H1 (cell line): ENCODE measurements around the gene TARBP2. TPM values are rescaled to one million over a fixed set of nuclear protein-coding genes. Genes with fewer than 3 reads are reported as not detected.

ENCODE experiments used
- CTCF ChIA-PET: fragments of 300-600 bp; sonication (Branson Sonifier 250); formaldehyde crosslinking; loops from one replicate; lab custom pipeline; 2021; ENCODE audit not compliant: partially characterized antibody; lab: Charles Lee
- POLR2A ChIA-PET: fragments of 300-600 bp; sonication (Branson Sonifier 250); formaldehyde crosslinking; loops from one replicate; lab custom pipeline; 2021; ENCODE audit warnings: inconsistent platforms; ENCODE audit not compliant: partially characterized antibody; lab: Charles Lee
- DNase-seq, 2 experiments: peaks; one replicate each; pipeline versions ENCODE4 v3.0.0 to v3.0.0-alpha.2; 2010 to 2022; ENCODE audit warnings: low spot score in 2 of 2, low read depth in 1 of 2, mixed read lengths in 1 of 2
- FAIRE-seq: peaks from 2 replicates; lab custom pipeline; 2011; peaks lifted over from hg19 to GRCh38; lab: Jason Lieb, UNC
- H2AFZ ChIP-seq: 2 replicates; pipeline ENCODE4 v1.8.1; 2012; ENCODE audit warnings: low read length, inconsistent platforms
- H2AK5ac ChIP-seq: 2 replicates; pipeline ENCODE4 v1.6.1; 2013; ENCODE audit warnings: low read depth, low read length
- H2BK120ac ChIP-seq: replicated peaks from 2 replicates; pipeline ENCODE3; 2013; ENCODE audit warnings: low read depth, low read length, inconsistent platforms
- H2BK12ac ChIP-seq: 2 replicates; pipeline ENCODE4 v1.6.1; 2013; ENCODE audit warnings: low read depth, low read length
- H2BK15ac ChIP-seq: 2 replicates; pipeline ENCODE4 v1.6.1; 2013; ENCODE audit warnings: low read length
- H2BK20ac ChIP-seq: 2 replicates; pipeline ENCODE4 v1.6.1; 2013; ENCODE audit warnings: low read length
- H2BK5ac ChIP-seq: 2 replicates; pipeline ENCODE4 v1.6.1; 2013; ENCODE audit warnings: low read depth, low read length
- H3K14ac ChIP-seq: 2 replicates; pipeline ENCODE4 v1.6.1; 2013; ENCODE audit warnings: inconsistent platforms; ENCODE audit not compliant: insufficient read length
- H3K18ac ChIP-seq: 2 replicates; pipeline ENCODE4 v1.6.1; 2013; ENCODE audit warnings: low read length; ENCODE audit errors: extremely low read depth
- H3K23ac ChIP-seq: 2 replicates; pipeline ENCODE4 v1.6.1; 2013; ENCODE audit warnings: inconsistent platforms; ENCODE audit not compliant: insufficient read length
- H3K23me2 ChIP-seq: 2 replicates; pipeline ENCODE4 v1.6.1; 2013; ENCODE audit warnings: low read depth, low read length
- H3K27ac ChIP-seq: 2 replicates; pipeline ENCODE4 v1.6.1; 2011; ENCODE audit warnings: low read depth, low read length, inconsistent platforms
- H3K27me3 ChIP-seq, 4 experiments: replicated peaks in 1 of 4; 1 replicate in 1 of 4; 2 replicates in 3 of 4; pipeline versions ENCODE4 v1.6.1 to v1.8.1; 2011 to 2013; ENCODE audit warnings: low read length in 3 of 4, mild to moderate bottlenecking in 3 of 4, inconsistent platforms in 2 of 4, mixed read lengths in 2 of 4, moderate library complexity in 1 of 4; ENCODE audit not compliant: control insufficient read depth in 3 of 4, insufficient read depth in 3 of 4; ENCODE audit errors: extremely low read depth in 1 of 4
- H3K36me3 ChIP-seq, 4 experiments: 2 replicates each; pipeline versions ENCODE4 v1.6.1 to v1.8.1; 2011 to 2013; ENCODE audit warnings: mild to moderate bottlenecking in 4 of 4, low read length in 3 of 4, moderate library complexity in 2 of 4, control low read depth in 1 of 4, inconsistent platforms in 1 of 4; ENCODE audit not compliant: insufficient read depth in 4 of 4, control insufficient read depth in 2 of 4
- H3K4ac ChIP-seq: replicated peaks from 2 replicates; pipeline ENCODE3; 2013; ENCODE audit warnings: low read length, low read depth, mixed read lengths, inconsistent platforms; ENCODE audit not compliant: insufficient read length
- H3K4me1 ChIP-seq, 4 experiments: replicated peaks in 1 of 4; 1 replicate in 1 of 4; 2 replicates in 3 of 4; pipeline versions ENCODE4 v1.6.1 to v1.8.1; 2011 to 2013; ENCODE audit warnings: low read length in 3 of 4, inconsistent platforms in 2 of 4, mixed read lengths in 1 of 4; ENCODE audit not compliant: insufficient read depth in 4 of 4, control insufficient read depth in 3 of 4
- H3K4me2 ChIP-seq, 2 experiments: 2 replicates each; pipeline versions ENCODE4 v1.6.1 to v1.8.1; 2011 to 2013; ENCODE audit warnings: low read depth in 2 of 2, low read length in 2 of 2, control low read depth in 1 of 2, inconsistent platforms in 1 of 2, mild to moderate bottlenecking in 1 of 2; ENCODE audit not compliant: insufficient read depth in 1 of 2
- H3K4me3 ChIP-seq, 4 experiments: fragments of 200-600, 300-600 bp in 1 of 4; sonication (generic), shearing (Covaris generic), sonication (Bioruptor Twin) in 1 of 4; 2 replicates each; pipeline versions ENCODE4 v1.5.1 to v1.8.1; 2011 to 2016; ENCODE audit warnings: low read length in 4 of 4, low read depth in 3 of 4, control low read depth in 2 of 4, inconsistent platforms in 2 of 4, mild to moderate bottlenecking in 2 of 4, mixed read lengths in 1 of 4, moderate library complexity in 1 of 4; ENCODE audit not compliant: insufficient read depth in 2 of 4; ENCODE audit errors: extremely low read depth in 1 of 4
- H3K56ac ChIP-seq: replicated peaks from 2 replicates; pipeline ENCODE3; 2013; ENCODE audit warnings: low read depth, mild to moderate bottlenecking, mixed read lengths, low read length, inconsistent platforms; ENCODE audit not compliant: insufficient read length
- H3K79me1 ChIP-seq: 2 replicates; pipeline ENCODE4 v1.6.1; 2013; ENCODE audit warnings: low read depth, low read length, control low read depth
- H3K79me2 ChIP-seq, 2 experiments: 2 replicates each; pipeline versions ENCODE4 v1.6.1 to v1.8.1; 2012 to 2013; ENCODE audit warnings: low read length in 2 of 2, mild to moderate bottlenecking in 2 of 2, inconsistent platforms in 1 of 2; ENCODE audit not compliant: insufficient read depth in 2 of 2, control insufficient read depth in 1 of 2
- H3K9ac ChIP-seq, 4 experiments: replicated peaks in 1 of 4; 1 replicate in 1 of 4; 2 replicates in 3 of 4; pipeline versions ENCODE4 v1.6.1 to v1.8.1; 2011 to 2013; ENCODE audit warnings: low read depth in 3 of 4, low read length in 3 of 4, control low read depth in 2 of 4, mild to moderate bottlenecking in 2 of 4, moderate library complexity in 2 of 4, inconsistent platforms in 1 of 4; ENCODE audit errors: extremely low read depth in 1 of 4
- H3K9me3 ChIP-seq, 2 experiments: 2 replicates each; pipeline versions ENCODE4 v1.6.1 to v1.8.1; 2012 to 2013; ENCODE audit warnings: mild to moderate bottlenecking in 2 of 2, moderate library complexity in 2 of 2, control low read depth in 1 of 2, inconsistent platforms in 1 of 2, low read depth in 1 of 2, low read length in 1 of 2, mixed read lengths in 1 of 2; ENCODE audit not compliant: insufficient read depth in 2 of 2
- H4K20me1 ChIP-seq, 2 experiments: replicated peaks in 1 of 2; 2 replicates each; pipeline versions ENCODE3 to v1.8.1; 2011 to 2013; ENCODE audit warnings: inconsistent platforms in 2 of 2, low read length in 2 of 2, mild to moderate bottlenecking in 1 of 2; ENCODE audit not compliant: insufficient read depth in 2 of 2, control insufficient read depth in 1 of 2
- H4K5ac ChIP-seq: 2 replicates; pipeline ENCODE4 v1.6.1; 2013; ENCODE audit warnings: low read length, low read depth, mixed read lengths, inconsistent platforms; ENCODE audit not compliant: insufficient read length
- H4K8ac ChIP-seq: 2 replicates; pipeline ENCODE4 v1.8.0; 2013; ENCODE audit warnings: mild to moderate bottlenecking, moderate library complexity, low read length, inconsistent platforms; ENCODE audit not compliant: insufficient read depth; ENCODE audit errors: extremely low read depth
- H4K91ac ChIP-seq: replicated peaks from 2 replicates; pipeline ENCODE3; 2013; ENCODE audit warnings: low read length, mixed read lengths, inconsistent platforms; ENCODE audit not compliant: insufficient read length
- CHD1 ChIP-seq: IDR thresholded peaks from 2 replicates; pipeline ENCODE4 v1.6.1; 2012; ENCODE audit warnings: low read depth, low read length, improper control_type of control experiment
- HDAC2 ChIP-seq, 2 experiments: fragments of 300-600 bp in 1 of 2; sonication (generic) in 1 of 2; IDR thresholded peaks; 2 replicates each; pipeline ENCODE4 v1.6.1; 2011 to 2012; ENCODE audit warnings: low read depth in 2 of 2, low read length in 2 of 2, mild to moderate bottlenecking in 2 of 2, moderate library complexity in 2 of 2, borderline replicate concordance in 1 of 2, inconsistent platforms in 1 of 2
- KDM1A ChIP-seq: fragments of 200-600, 300-600 bp; sonication (generic); IDR thresholded peaks from 2 replicates; pipeline ENCODE4 v1.7.1; 2016; ENCODE audit warnings: mild to moderate bottlenecking, low read length, borderline replicate concordance
- POLR2A ChIP-seq, 2 experiments: IDR thresholded peaks; 1 replicate in 1 of 2; 2 replicates in 1 of 2; pipeline ENCODE4 v1.6.1; 2011; ENCODE audit warnings: low read depth in 2 of 2, low read length in 2 of 2, mild to moderate bottlenecking in 2 of 2; ENCODE audit errors: control extremely low read depth in 1 of 2
- POLR2AphosphoS5 ChIP-seq: IDR thresholded peaks from 2 replicates; pipeline ENCODE4 v1.6.1; 2011; ENCODE audit warnings: low read depth, low read length
- POU5F1 ChIP-seq: IDR thresholded peaks from 2 replicates; pipeline ENCODE4 v1.6.1; 2011; ENCODE audit warnings: low read depth, mild to moderate bottlenecking, low read length, moderate library complexity
- RAD21 ChIP-seq, 2 experiments: IDR thresholded peaks in 1 of 2; conservative IDR thresholded peaks in 1 of 2; 2 replicates each; pipeline ENCODE4 v1.6.1; 2011; ENCODE audit warnings: low read depth in 2 of 2, low read length in 2 of 2, improper control_type of control experiment in 1 of 2, inconsistent platforms in 1 of 2, mild to moderate bottlenecking in 1 of 2, moderate library complexity in 1 of 2
- TBP ChIP-seq: IDR thresholded peaks from 2 replicates; pipeline ENCODE4 v1.6.1; 2011; ENCODE audit warnings: low read depth, low read length, improper control_type of control experiment
- WGBS, 2 experiments: shearing (Covaris generic) in 1 of 2; methylation state at CpG; one replicate each; pipeline versions ENCODE4 v1.1.6 to v1.1.7; 2013 to 2015; ENCODE audit warnings: low lambda C conversion rate in 2 of 2, mixed read lengths in 2 of 2, inconsistent platforms in 1 of 2, low coverage in 1 of 2, missing lambda C conversion rate in 1 of 2; ENCODE audit not compliant: insufficient replicate concordance in 2 of 2, insufficient coverage in 1 of 2, insufficient read length in 1 of 2; ENCODE audit errors: extremely low coverage in 1 of 2, missing lambda C conversion rate in 1 of 2; 5-methylcytosine and 5-hydroxymethylcytosine counted together
- polyA plus RNA-seq, 7 experiments: library from polyadenylated mRNA; depleted of rRNA in 3 of 7; stranded (reverse) in 5 of 7; unstranded in 2 of 7; fragments of >200 nt in 5 of 7; fragments of 200-250 nt in 2 of 7; gene quantifications; 1 replicate in 5 of 7; 2 replicates in 1 of 7; 4 replicates in 1 of 7; pipeline versions ENCODE4 v1.2.1 to v1.2.3, GENCODE V29; 2011 to 2013; ENCODE audit warnings: missing spikeins in 2 of 7, mixed read lengths in 2 of 7
- total RNA-seq: library from RNA; stranded (reverse); fragmentation: NEBNext Ultra II Directional; extraction: Animal tissue kit (Norgen Biotek cat#: 25700); gene quantifications from 2 replicates; pipeline ENCODE4 v1.2.1, GENCODE V29; 2021

TARBP2 gene
- total and polyA plus RNA-seq, 2 of the 8 experiments (the other 6 are each of a cell fraction or from before 2014, with no cell fraction given), result 69.9 to 122 TPM

- Histone ChIP-seq H3K79me2 (no peaks in the 10 kb centered on the region), H3K14ac (no peak overlapping the region), H4K20me1 (peaks cover 21 to 31% of the 10 kb centered on the region in 2 experiments), H2BK5ac (no peak overlapping the region), H3K79me1 (no peaks in the 10 kb centered on the region), H4K5ac (no peak overlapping the region), H3K9me3 (no peaks in the 10 kb centered on the region), H3K56ac (no peak overlapping the region), H3K9ac (no peak overlapping the region; a peak in 1 of 7 replicates), H3K23ac (no peak overlapping the region), H3K4me3 (no peak overlapping the region), H2AK5ac (no peak overlapping the region), H3K23me2 (no peaks in the 10 kb centered on the region), H2BK12ac (no peak overlapping the region), H2AFZ (no peak overlapping the region), H2BK20ac (no peak overlapping the region), H2BK120ac (no peak overlapping the region), H3K4me1 (peaks cover 0 to 5% (median 1%) of the 10 kb centered on the region in 4 experiments; a peak in 4 of 7 replicates), H3K4ac (no peak overlapping the region), H3K4me2 (no peak overlapping the region), H4K91ac (no peak overlapping the region), H4K8ac (no peak overlapping the region), H3K27me3 (no peaks in the 10 kb centered on the region), H3K18ac (no peak overlapping the region), H2BK15ac (no peak overlapping the region), H3K27ac (no peak overlapping the region), H3K36me3 (peaks cover 19 to 79% (median 47%) of the 10 kb centered on the region in 4 experiments)
- no peak for DNase-seq
- no peak for TF ChIP-seq KDM1A
- TF ChIP-seq RAD21 (IDR thresholded peaks at IDR 0.05 in 1 of 2, conservative IDR thresholded peaks at IDR 0.05 in 1 of 2; ENCODE audit: low read depth in 2 of 2, low read length in 2 of 2), result no peak
- TF ChIP-seq CHD1, result no peak
- peak; percentile 25 to 64 for TF ChIP-seq POLR2A (IDR thresholded peaks at IDR 0.05; ENCODE audit: control extremely low read depth in 1 of 2, low read depth in 2 of 2, low read length in 2 of 2)
- TF ChIP-seq TBP, result no peak
- TF ChIP-seq POLR2AphosphoS5, result peak; percentile 73; the same call in 1 of the 2 replicates
- no peak for TF ChIP-seq HDAC2 (IDR thresholded peaks at IDR 0.05; ENCODE audit: borderline replicate concordance in 1 of 2, low read depth in 2 of 2, low read length in 2 of 2)
- no peak for TF ChIP-seq POU5F1
- no peak for FAIRE-seq
- ChIA-PET CTCF (interaction anchor here (0.7 to 9.0 kb wide), 22 partner anchors 9 to 261 kb away, joined by 3 to 105 read pairs (median 7); partner anchors contain the start of genes MAP3K12, NPFF and TARBP2), POLR2A (interaction anchor here (0.9 to 67.0 kb wide), 18 partner anchors 11 to 265 kb away, joined by 3 to 3397 read pairs (median 4); partner anchors contain the start of genes AAAS, MAP3K12, MYG1 and NPFF)
- WGBS, 2 experiments, result 94% methylated on average over 15 of the region's 18 CpGs; no CpG with 5 or more reads in 1 of the 2 experiments
Observed at GRCh38 chr12:53482626-53483168, 18.4 kb upstream of the TARBP2 start.
